ENCODE data around the gene ACKR2. TPM values are rescaled to one million over a fixed set of nuclear protein-coding genes. Genes with fewer than 3 reads are reported as not detected.
A peak's percentile ranks its signal among the peaks of the same experiment; 100 is the strongest.

Gene ACKR2
- total RNA-seq, 6 experiments from 2014 or later: 17.0 to 36.1 (median 23.0) TPM

- H3K9me3 ChIP-seq: no peaks in the 10 kb centered on the region
- no peaks in the 10 kb centered on the region for H3K27me3 ChIP-seq
- intact Hi-C loops (cut with DNase I): no loop called here
- no peak overlapping the region for H3K4me3 ChIP-seq
- TF ChIP-seq CTCF (IDR thresholded peaks at IDR 0.05) (no peak), POLR2A (IDR thresholded peaks at IDR 0.05) (peak; percentile 57)
- peaks cover 0 to 53% (median 21%) of the 10 kb centered on the region in 4 donors for H3K4me1 ChIP-seq
- peak overlapping the region; percentile 76 to 82 (median 79) for H3K27ac ChIP-seq
- ATAC-seq (peak in 3 of 4 donors; percentile 65 to 74 (median 72)), DNase-seq (no peak)
- H3K36me3 ChIP-seq: no peaks in the 10 kb centered on the region
These were observed 45.9 kb downstream of the ACKR2 start for GRCh38 chr3:42855219-42855546.

GRCh38 chr3:42855547-42856380, 46.5 kb downstream of the ACKR2 start:
- WGBS (ENCODE audit: insufficient coverage, low coverage, low lambda C conversion rate, missing lambda C conversion rate): 36% methylated on average over 3 of the region's 4 CpGs
- ATAC-seq (peak; percentile 74 to 89 (median 80)), DNase-seq (peak in 2 of 3 donors; percentile 40 to 86)
- Histone ChIP-seq H3K27ac (peak overlapping the region; percentile 63 to 85 (median 76)), H3K4me3 (peak overlapping the region in 2 of 3 donors; percentile 17 to 22), H3K4me1 (peaks cover 0 to 53% (median 21%) of the 10 kb centered on the region in 4 donors), H3K36me3 (no peaks in the 10 kb centered on the region), H3K9me3 (no peaks in the 10 kb centered on the region), H3K27me3 (no peaks in the 10 kb centered on the region)
- intact Hi-C loops (cut with DNase I): no loop called here
- TF ChIP-seq CTCF (IDR thresholded peaks at IDR 0.05) (no peak), POLR2A (IDR thresholded peaks at IDR 0.05) (peak; percentile 21)

- no peaks in the 10 kb centered on the region for H3K9me3 ChIP-seq
- TF ChIP-seq CTCF (IDR thresholded peaks at IDR 0.05): no peak
- no peak for TF ChIP-seq POLR2A (IDR thresholded peaks at IDR 0.05)
- WGBS (ENCODE audit: insufficient coverage, low coverage, low lambda C conversion rate, missing lambda C conversion rate): 77% methylated on average over 3 of the region's 3 CpGs
- H3K4me3 ChIP-seq: peak overlapping the region in 2 of 3 donors; percentile 17 to 22
- no peaks in the 10 kb centered on the region for H3K27me3 ChIP-seq
- ATAC-seq (no peak), DNase-seq (no peak)
- H3K27ac ChIP-seq: peak overlapping the region; percentile 63 to 85 (median 76)
- H3K4me1 ChIP-seq: peaks cover 0 to 53% (median 21%) of the 10 kb centered on the region in 4 donors
- intact Hi-C loops (cut with DNase I): no loop called here
- H3K36me3 ChIP-seq: no peaks in the 10 kb centered on the region
These were observed 47.3 kb downstream of the ACKR2 start for GRCh38 chr3:42856544-42856943.

- intact Hi-C loops (cut with DNase I): no loop called here
- 100% methylated on average over 7 of the region's 15 CpGs for WGBS (ENCODE audit: insufficient coverage, low coverage, low lambda C conversion rate, missing lambda C conversion rate)
- peaks cover 0 to 21% (median 0%) of the 10 kb centered on the region in 4 donors for H3K4me1 ChIP-seq
- no peak for ATAC-seq
- H3K9me3 ChIP-seq: no peaks in the 10 kb centered on the region
- H3K27ac ChIP-seq: no peak overlapping the region
- no peak for TF ChIP-seq POLR2A (IDR thresholded peaks at IDR 0.05)
- TF ChIP-seq CTCF (IDR thresholded peaks at IDR 0.05): no peak
- H3K4me3 ChIP-seq: no peak overlapping the region
- no peaks in the 10 kb centered on the region for H3K36me3 ChIP-seq
- no peaks in the 10 kb centered on the region for H3K27me3 ChIP-seq
- DNase-seq: no peak
These were observed 55.2 kb downstream of the ACKR2 start for GRCh38 chr3:42864321-42864950.
